MM.1S (cell line): ENCODE measurements around the gene INPP4A.

ENCODE experiments used
- CTCF ChIP-seq: fragments of 300-600 bp; sonication (generic); IDR thresholded peaks from 2 replicates; pipeline ENCODE4 v1.5.1; 2016; ENCODE audit warnings: antibody characterized with exemption, low read length, mixed read lengths
- EZH2 ChIP-seq: fragments of 300-600 bp; sonication (generic); optimal IDR thresholded peaks from 2 replicates; pipeline ENCODE3; 2017; ENCODE audit warnings: low read depth, mild to moderate bottlenecking, antibody characterized with exemption, low read length, mixed read lengths
- EZH2phosphoT487 ChIP-seq: fragments of 300-600 bp; sonication (generic); IDR thresholded peaks from 2 replicates; pipeline ENCODE4 v1.6.1; 2018; ENCODE audit warnings: antibody characterized with exemption, low read length

GRCh38 chr2:98405301-98405700, 39.4 kb upstream of the INPP4A start:
- TF ChIP-seq CTCF (no peak), EZH2phosphoT487 (no peak), EZH2 (no peak)
